ENCODE data around the gene CGB2. TPM values are rescaled to one million over a fixed set of nuclear protein-coding genes. Genes with fewer than 3 reads are reported as not detected.

The CGB2 gene
- total and polyA plus RNA-seq, 9 of the 15 experiments (the other 6 are each of a cell fraction or from before 2014, with no cell fraction given), result 0.22 TPM; not detected in 8

- POLR2A ChIA-PET, result interaction anchor here (0.8 to 1.3 kb wide), 3 partner anchors 9 to 13 kb away, joined by 3 to 5 read pairs (median 5); no protein-coding TSS in a partner anchor
- Histone ChIP-seq H3K79me2 (ENCODE audit: control insufficient read depth, insufficient read depth, low read length) (no peaks in the 10 kb centered on the region), H3K9ac (ENCODE audit: insufficient read depth in 1 of 2, low read depth in 2 of 2, low read length in 2 of 2) (no peak overlapping the region), H4K20me1 (replicated peaks; ENCODE audit: control insufficient read depth, insufficient read depth, low read length) (peaks cover 9% of the 10 kb centered on the region; the same call in 1 of the 2 replicates), H3K9me1 (ENCODE audit: control insufficient read depth, insufficient read depth, low read length) (peaks cover 3% of the 10 kb centered on the region), H3K4me1 (replicated peaks in 1 of 2; ENCODE audit: control insufficient read depth in 2 of 2, insufficient read depth in 2 of 2, low read length in 2 of 2) (peaks cover 15 to 47% of the 10 kb centered on the region in 2 experiments; a peak in 4 of 5 replicates), H3K4me2 (ENCODE audit: insufficient read depth, low read length) (no peak overlapping the region), H3K9me3 (replicated peaks; ENCODE audit: control insufficient read depth, insufficient read depth, low read depth, low read length) (no peaks in the 10 kb centered on the region), H3K36me3 (ENCODE audit: control insufficient read depth, insufficient read depth, low read length) (peaks cover 70% of the 10 kb centered on the region; the same call in 2 of the 3 replicates), H3K27me3 (ENCODE audit: control insufficient read depth in 2 of 2, insufficient read depth in 2 of 2, low read length in 2 of 2) (no peaks in the 10 kb centered on the region), H3K4me3 (no peak overlapping the region), H3K27ac (ENCODE audit: extremely low read depth, low read depth, low read length) (peak overlapping the region; percentile 12; the same call in 2 of the 3 replicates), H2AFZ (ENCODE audit: low read depth, low read length) (no peak overlapping the region)
- WGBS (ENCODE audit: insufficient coverage, low coverage, missing lambda C conversion rate), result 72% methylated on average over 28 of the region's 32 CpGs
- intact Hi-C loops (cut with micrococcal nuclease), result no loop called here
- ATAC-seq, result peak; percentile 5; the same call in 1 of the 3 replicates
- CTCF ChIA-PET (ENCODE audit: low intra/inter-chr PET ratio), result no interaction called here
- in situ Hi-C loops (cut with MboI), result no loop called here
- BruUV-seq (replicated peaks), result no TSS peak
- peak; percentile 68 for FAIRE-seq
- DNase-seq (ENCODE audit: extremely low read depth in 1 of 4, low spot score in 3 of 4), result peak in 2 of 4 experiments; percentile 45 to 66
- TF ChIP-seq HMG20A (CRISPR knock-in tag; conservative IDR thresholded peaks at IDR 0.05) (no peak), RBFOX2 (IDR thresholded peaks at IDR 0.05; ENCODE audit: low read depth, low read length) (peak; percentile 52), ZC3H4 (CRISPR knock-in tag; IDR thresholded peaks at IDR 0.05; ENCODE audit: borderline replicate concordance) (no peak), MYC (IDR thresholded peaks at IDR 0.05; ENCODE audit: low read depth, low read length) (no peak), MYC (CRISPR knock-in tag; IDR thresholded peaks at IDR 0.05; ENCODE audit: borderline replicate concordance, low read depth) (no peak), NBN (IDR thresholded peaks at IDR 0.05; ENCODE audit: low read depth) (no peak), DPF2 (IDR thresholded peaks at IDR 0.05) (peak; percentile 33; the same call in 1 of the 2 replicates)
- TF ChIP-seq, protein P1, sequence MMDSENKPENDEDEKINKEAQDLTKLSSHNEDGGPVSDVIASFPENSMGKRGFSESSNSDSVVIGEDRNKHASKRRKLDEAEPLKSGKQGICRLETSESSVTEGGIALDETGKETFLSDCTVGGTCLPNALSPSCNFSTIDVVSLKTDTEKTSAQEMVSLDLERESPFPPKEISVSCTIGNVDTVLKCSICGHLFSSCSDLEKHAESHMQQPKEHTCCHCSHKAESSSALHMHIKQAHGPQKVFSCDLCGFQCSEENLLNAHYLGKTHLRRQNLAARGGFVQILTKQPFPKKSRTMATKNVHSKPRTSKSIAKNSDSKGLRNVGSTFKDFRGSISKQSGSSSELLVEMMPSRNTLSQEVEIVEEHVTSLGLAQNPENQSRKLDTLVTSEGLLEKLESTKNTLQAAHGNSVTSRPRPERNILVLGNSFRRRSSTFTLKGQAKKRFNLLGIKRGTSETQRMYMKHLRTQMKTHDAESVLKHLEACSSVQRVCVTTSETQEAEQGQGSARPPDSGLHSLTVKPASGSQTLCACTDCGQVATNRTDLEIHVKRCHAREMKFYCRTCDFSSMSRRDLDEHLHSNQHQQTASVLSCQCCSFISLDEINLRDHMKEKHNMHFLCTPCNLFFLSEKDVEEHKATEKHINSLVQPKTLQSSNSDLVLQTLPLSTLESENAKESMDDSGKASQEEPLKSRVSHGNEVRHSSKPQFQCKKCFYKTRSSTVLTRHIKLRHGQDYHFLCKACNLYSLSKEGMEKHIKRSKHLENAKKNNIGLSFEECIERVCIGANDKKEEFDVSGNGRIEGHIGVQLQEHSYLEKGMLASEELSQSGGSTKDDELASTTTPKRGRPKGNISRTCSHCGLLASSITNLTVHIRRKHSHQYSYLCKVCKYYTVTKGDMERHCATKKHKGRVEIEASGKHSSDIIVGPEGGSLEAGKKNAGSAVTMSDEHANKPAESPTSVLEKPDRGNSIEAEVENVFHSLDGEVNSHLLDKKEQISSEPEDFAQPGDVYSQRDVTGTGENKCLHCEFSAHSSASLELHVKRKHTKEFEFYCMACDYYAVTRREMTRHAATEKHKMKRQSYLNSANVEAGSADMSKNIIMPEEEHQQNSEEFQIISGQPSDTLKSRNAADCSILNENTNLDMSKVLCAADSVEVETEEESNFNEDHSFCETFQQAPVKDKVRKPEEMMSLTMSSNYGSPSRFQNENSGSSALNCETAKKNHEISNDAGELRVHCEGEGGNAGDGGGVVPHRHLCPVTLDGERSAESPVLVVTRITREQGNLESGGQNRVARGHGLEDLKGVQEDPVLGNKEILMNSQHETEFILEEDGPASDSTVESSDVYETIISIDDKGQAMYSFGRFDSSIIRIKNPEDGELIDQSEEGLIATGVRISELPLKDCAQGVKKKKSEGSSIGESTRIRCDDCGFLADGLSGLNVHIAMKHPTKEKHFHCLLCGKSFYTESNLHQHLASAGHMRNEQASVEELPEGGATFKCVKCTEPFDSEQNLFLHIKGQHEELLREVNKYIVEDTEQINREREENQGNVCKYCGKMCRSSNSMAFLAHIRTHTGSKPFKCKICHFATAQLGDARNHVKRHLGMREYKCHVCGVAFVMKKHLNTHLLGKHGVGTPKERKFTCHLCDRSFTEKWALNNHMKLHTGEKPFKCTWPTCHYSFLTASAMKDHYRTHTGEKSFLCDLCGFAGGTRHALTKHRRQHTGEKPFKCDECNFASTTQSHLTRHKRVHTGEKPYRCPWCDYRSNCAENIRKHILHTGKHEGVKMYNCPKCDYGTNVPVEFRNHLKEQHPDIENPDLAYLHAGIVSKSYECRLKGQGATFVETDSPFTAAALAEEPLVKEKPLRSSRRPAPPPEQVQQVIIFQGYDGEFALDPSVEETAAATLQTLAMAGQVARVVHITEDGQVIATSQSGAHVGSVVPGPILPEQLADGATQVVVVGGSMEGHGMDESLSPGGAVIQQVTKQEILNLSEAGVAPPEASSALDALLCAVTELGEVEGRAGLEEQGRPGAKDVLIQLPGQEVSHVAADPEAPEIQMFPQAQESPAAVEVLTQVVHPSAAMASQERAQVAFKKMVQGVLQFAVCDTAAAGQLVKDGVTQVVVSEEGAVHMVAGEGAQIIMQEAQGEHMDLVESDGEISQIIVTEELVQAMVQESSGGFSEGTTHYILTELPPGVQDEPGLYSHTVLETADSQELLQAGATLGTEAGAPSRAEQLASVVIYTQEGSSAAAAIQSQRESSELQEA (IDR thresholded peaks at IDR 0.05; ENCODE audit: low read depth), result no peak
- TF ChIP-seq, protein P2, sequence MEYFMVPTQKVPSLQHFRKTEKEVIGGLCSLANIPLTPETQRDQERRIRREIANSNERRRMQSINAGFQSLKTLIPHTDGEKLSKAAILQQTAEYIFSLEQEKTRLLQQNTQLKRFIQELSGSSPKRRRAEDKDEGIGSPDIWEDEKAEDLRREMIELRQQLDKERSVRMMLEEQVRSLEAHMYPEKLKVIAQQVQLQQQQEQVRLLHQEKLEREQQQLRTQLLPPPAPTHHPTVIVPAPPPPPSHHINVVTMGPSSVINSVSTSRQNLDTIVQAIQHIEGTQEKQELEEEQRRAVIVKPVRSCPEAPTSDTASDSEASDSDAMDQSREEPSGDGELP (CRISPR knock-in tag; IDR thresholded peaks at IDR 0.05; ENCODE audit: borderline replicate concordance), result peak; percentile 22; the same call in 1 of the 2 replicates
- TF ChIP-seq, protein P3, sequence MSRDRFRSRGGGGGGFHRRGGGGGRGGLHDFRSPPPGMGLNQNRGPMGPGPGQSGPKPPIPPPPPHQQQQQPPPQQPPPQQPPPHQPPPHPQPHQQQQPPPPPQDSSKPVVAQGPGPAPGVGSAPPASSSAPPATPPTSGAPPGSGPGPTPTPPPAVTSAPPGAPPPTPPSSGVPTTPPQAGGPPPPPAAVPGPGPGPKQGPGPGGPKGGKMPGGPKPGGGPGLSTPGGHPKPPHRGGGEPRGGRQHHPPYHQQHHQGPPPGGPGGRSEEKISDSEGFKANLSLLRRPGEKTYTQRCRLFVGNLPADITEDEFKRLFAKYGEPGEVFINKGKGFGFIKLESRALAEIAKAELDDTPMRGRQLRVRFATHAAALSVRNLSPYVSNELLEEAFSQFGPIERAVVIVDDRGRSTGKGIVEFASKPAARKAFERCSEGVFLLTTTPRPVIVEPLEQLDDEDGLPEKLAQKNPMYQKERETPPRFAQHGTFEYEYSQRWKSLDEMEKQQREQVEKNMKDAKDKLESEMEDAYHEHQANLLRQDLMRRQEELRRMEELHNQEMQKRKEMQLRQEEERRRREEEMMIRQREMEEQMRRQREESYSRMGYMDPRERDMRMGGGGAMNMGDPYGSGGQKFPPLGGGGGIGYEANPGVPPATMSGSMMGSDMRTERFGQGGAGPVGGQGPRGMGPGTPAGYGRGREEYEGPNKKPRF (IDR thresholded peaks at IDR 0.05; ENCODE audit: low read depth, low read length), result no peak
Measured at GRCh38 chr19:49014123-49014869, 17.4 kb upstream of the CGB2 start.

Data from K562 (cell line).